HepG2 (cell line): ENCODE results near the gene TNK1. TPM values are rescaled to one million over a fixed set of nuclear protein-coding genes. Genes with fewer than 3 reads are reported as not detected.

Experiments
- CC2D1A ChIP-seq: sonication (generic); formaldehyde crosslinking; IDR thresholded peaks from 2 replicates; pipeline ENCODE4 v1.8.1; 2023; ENCODE audit warnings: mild to moderate bottlenecking, missing genetic modification reagents
- CCDC6 ChIP-seq: sonication (generic); formaldehyde crosslinking; IDR thresholded peaks from 2 replicates; pipeline ENCODE4 v1.8.1; 2022; ENCODE audit warnings: mild to moderate bottlenecking, missing genetic modification reagents, moderate library complexity
- GATA4 ChIP-seq: sonication (generic); IDR thresholded peaks from 2 replicates; pipeline ENCODE4 v1.6.1; 2016; ENCODE audit warnings: antibody characterized with exemption, low read depth, borderline replicate concordance
- JUNB ChIP-seq: sonication (generic); formaldehyde crosslinking; IDR thresholded peaks from 2 replicates; pipeline ENCODE4 v1.8.0; 2022; ENCODE audit warnings: missing genetic modification reagents, mild to moderate bottlenecking, borderline replicate concordance
- KDM3A ChIP-seq: IDR thresholded peaks from 2 replicates; pipeline ENCODE4 v1.6.1; 2018; ENCODE audit warnings: low read depth, missing compliant biosample characterization
- KLF13 ChIP-seq: sonication (generic); formaldehyde crosslinking; IDR thresholded peaks from 2 replicates; pipeline ENCODE4 v1.4.0; 2020; ENCODE audit warnings: mild to moderate bottlenecking, missing genetic modification reagents
- MBNL3 ChIP-seq: fragments of 250-450 bp; sonication (Bioruptor Pico); conservative IDR thresholded peaks from 2 replicates; pipeline ENCODE4 v1.8.0; 2022; ENCODE audit warnings: mild to moderate bottlenecking, inconsistent platforms
- PHF8 ChIP-seq: sonication (generic); formaldehyde crosslinking; IDR thresholded peaks from 2 replicates; pipeline ENCODE4 v1.5.0; 2020; ENCODE audit warnings: missing genetic modification reagents
- ZBTB1 ChIP-seq: sonication (generic); formaldehyde crosslinking; IDR thresholded peaks from 2 replicates; pipeline ENCODE4 v1.4.0; 2020; ENCODE audit warnings: missing genetic modification reagents, borderline replicate concordance
- ZBTB8A ChIP-seq: sonication (generic); formaldehyde crosslinking; IDR thresholded peaks from 2 replicates; pipeline ENCODE4 v1.4.0; 2020; ENCODE audit warnings: mild to moderate bottlenecking, low read depth, missing genetic modification reagents, borderline replicate concordance
- ZNF253 ChIP-seq: sonication (generic); formaldehyde crosslinking; IDR thresholded peaks from 2 replicates; pipeline ENCODE4 v1.8.0; 2022; ENCODE audit warnings: mild to moderate bottlenecking, missing genetic modification reagents, borderline replicate concordance
- ZNF766 ChIP-seq: sonication (generic); formaldehyde crosslinking; IDR thresholded peaks from 2 replicates; pipeline ENCODE4 v1.5.0; 2020; ENCODE audit warnings: missing genetic modification reagents, borderline replicate concordance
- ZNF792 ChIP-seq: IDR thresholded peaks from 2 replicates; pipeline ENCODE4 v1.6.1; 2016
- polyA plus RNA-seq, 8 experiments: library from polyadenylated mRNA; depleted of rRNA in 3 of 8; stranded (reverse) in 7 of 8; unstranded in 1 of 8; fragments of >200 nt; fragmentation: Illumina TruSeq in 4 of 8; extraction: Trizol in 4 of 8; gene quantifications; 2 replicates each; pipeline versions ENCODE4 v1.2.1 to v1.2.3, GENCODE V29; 2011 to 2016; ENCODE audit warnings: low read depth in 4 of 8, missing spikeins in 1 of 8, mixed read lengths in 1 of 8; ENCODE audit not compliant: insufficient read depth in 1 of 8
- total RNA-seq, 5 experiments: library from RNA; depleted of rRNA; stranded (reverse); fragments of >200 nt; fragmentation: Illumina TruSeq; extraction: Trizol; gene quantifications; 2 replicates each; pipeline ENCODE4 v1.2.3, GENCODE V29; 2016; ENCODE audit warnings: low read depth in 1 of 5
- TF ChIP-seq, protein P1 (sequence below): IDR thresholded peaks from 2 replicates; pipeline ENCODE4 v1.6.1; 2012; ENCODE audit warnings: inconsistent platforms
- TF ChIP-seq, protein P2 (sequence below): sonication (generic); formaldehyde crosslinking; IDR thresholded peaks from 2 replicates; pipeline ENCODE4 v1.8.1; 2022; ENCODE audit warnings: mild to moderate bottlenecking, missing genetic modification reagents
- TF ChIP-seq, protein P3 (sequence below): sonication (generic); formaldehyde crosslinking; IDR thresholded peaks from 2 replicates; pipeline ENCODE4 v1.4.0; 2020; ENCODE audit warnings: missing genetic modification reagents
- TF ChIP-seq, protein P4 (sequence below): IDR thresholded peaks from 2 replicates; pipeline ENCODE4 v1.6.1; 2012; ENCODE audit warnings: low read length, improper control_type of control experiment
- TF ChIP-seq, protein P5 (sequence below): sonication (generic); formaldehyde crosslinking; IDR thresholded peaks from 2 replicates; pipeline ENCODE4 v1.4.0; 2020; ENCODE audit warnings: missing genetic modification reagents, borderline replicate concordance

The TNK1 gene
- total and polyA plus RNA-seq, 2 of the 13 experiments (the other 11 are each of a cell fraction or from before 2014, with no cell fraction given): 2.0 to 3.5 TPM

DNA sequence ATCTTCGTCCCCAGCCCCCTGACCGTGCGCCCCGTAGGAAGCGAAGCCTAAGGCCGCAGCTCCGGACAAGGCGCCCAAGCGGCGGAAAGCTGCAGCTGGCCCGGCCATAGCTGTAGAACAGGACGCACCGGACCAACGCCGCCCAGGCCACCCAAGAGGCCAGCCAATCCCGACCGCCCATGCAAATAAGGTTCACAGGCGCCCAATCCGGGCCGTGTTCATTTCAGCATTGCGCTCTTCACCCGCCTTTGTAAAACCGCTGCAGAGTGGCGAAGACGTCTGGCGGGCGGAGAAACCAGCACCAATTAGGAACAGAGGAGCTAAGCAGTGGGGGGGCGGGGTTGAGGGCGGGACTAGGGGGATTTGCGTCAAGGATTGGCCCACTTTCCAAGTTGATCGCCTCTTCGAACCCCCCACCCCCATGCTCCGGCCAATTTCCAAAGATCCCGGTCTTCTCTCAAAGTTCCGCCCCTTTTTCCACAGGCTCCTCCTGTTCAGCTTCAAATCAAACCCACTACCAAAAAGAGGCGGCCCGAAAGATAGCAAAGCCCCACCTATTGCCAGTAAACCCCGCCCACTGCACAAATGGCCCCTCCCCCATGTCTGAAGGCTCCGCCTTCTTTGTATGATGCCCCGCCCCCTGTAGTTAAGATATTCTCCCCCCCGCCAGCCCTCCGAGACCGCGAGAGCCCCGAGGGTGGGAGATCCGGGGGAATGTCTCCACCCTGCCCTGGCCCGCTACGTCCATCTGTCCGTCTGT, 23.3 kb downstream of the TNK1 start, which contains the start of gene TMEM256 (continued):
- no peak for TF ChIP-seq ZNF766 (CRISPR knock-in tag)
- no peak for TF ChIP-seq JUNB (CRISPR knock-in tag)
- TF ChIP-seq ZNF253 (CRISPR knock-in tag): no peak
- TF ChIP-seq, protein P1, sequence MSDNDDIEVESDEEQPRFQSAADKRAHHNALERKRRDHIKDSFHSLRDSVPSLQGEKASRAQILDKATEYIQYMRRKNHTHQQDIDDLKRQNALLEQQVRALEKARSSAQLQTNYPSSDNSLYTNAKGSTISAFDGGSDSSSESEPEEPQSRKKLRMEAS: peak; percentile 22; the same call in 1 of the 2 replicates
- TF ChIP-seq KLF13 (CRISPR knock-in tag): no peak
- no peak for TF ChIP-seq MBNL3
- TF ChIP-seq KDM3A (CRISPR knock-in tag): no peak
- TF ChIP-seq ZBTB8A (CRISPR knock-in tag): no peak
- TF ChIP-seq, protein P2, sequence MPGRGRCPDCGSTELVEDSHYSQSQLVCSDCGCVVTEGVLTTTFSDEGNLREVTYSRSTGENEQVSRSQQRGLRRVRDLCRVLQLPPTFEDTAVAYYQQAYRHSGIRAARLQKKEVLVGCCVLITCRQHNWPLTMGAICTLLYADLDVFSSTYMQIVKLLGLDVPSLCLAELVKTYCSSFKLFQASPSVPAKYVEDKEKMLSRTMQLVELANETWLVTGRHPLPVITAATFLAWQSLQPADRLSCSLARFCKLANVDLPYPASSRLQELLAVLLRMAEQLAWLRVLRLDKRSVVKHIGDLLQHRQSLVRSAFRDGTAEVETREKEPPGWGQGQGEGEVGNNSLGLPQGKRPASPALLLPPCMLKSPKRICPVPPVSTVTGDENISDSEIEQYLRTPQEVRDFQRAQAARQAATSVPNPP (CRISPR knock-in tag): no peak
- TF ChIP-seq CC2D1A (CRISPR knock-in tag): no peak
- peak; percentile 41; the same call in 1 of the 2 replicates for TF ChIP-seq GATA4
- peak; percentile 53; the same call in 1 of the 2 replicates for TF ChIP-seq CCDC6 (CRISPR knock-in tag)
- TF ChIP-seq, protein P3, sequence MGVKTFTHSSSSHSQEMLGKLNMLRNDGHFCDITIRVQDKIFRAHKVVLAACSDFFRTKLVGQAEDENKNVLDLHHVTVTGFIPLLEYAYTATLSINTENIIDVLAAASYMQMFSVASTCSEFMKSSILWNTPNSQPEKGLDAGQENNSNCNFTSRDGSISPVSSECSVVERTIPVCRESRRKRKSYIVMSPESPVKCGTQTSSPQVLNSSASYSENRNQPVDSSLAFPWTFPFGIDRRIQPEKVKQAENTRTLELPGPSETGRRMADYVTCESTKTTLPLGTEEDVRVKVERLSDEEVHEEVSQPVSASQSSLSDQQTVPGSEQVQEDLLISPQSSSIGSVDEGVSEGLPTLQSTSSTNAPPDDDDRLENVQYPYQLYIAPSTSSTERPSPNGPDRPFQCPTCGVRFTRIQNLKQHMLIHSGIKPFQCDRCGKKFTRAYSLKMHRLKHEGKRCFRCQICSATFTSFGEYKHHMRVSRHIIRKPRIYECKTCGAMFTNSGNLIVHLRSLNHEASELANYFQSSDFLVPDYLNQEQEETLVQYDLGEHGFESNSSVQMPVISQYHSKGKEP (CRISPR knock-in tag): no peak
- no peak for TF ChIP-seq ZBTB1 (CRISPR knock-in tag)
- TF ChIP-seq PHF8: peak; percentile 92
- TF ChIP-seq ZNF792 (CRISPR knock-in tag): no peak
- TF ChIP-seq, protein P4, sequence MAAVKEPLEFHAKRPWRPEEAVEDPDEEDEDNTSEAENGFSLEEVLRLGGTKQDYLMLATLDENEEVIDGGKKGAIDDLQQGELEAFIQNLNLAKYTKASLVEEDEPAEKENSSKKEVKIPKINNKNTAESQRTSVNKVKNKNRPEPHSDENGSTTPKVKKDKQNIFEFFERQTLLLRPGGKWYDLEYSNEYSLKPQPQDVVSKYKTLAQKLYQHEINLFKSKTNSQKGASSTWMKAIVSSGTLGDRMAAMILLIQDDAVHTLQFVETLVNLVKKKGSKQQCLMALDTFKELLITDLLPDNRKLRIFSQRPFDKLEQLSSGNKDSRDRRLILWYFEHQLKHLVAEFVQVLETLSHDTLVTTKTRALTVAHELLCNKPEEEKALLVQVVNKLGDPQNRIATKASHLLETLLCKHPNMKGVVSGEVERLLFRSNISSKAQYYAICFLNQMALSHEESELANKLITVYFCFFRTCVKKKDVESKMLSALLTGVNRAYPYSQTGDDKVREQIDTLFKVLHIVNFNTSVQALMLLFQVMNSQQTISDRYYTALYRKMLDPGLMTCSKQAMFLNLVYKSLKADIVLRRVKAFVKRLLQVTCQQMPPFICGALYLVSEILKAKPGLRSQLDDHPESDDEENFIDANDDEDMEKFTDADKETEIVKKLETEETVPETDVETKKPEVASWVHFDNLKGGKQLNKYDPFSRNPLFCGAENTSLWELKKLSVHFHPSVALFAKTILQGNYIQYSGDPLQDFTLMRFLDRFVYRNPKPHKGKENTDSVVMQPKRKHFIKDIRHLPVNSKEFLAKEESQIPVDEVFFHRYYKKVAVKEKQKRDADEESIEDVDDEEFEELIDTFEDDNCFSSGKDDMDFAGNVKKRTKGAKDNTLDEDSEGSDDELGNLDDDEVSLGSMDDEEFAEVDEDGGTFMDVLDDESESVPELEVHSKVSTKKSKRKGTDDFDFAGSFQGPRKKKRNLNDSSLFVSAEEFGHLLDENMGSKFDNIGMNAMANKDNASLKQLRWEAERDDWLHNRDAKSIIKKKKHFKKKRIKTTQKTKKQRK: no peak
- TF ChIP-seq, protein P5, sequence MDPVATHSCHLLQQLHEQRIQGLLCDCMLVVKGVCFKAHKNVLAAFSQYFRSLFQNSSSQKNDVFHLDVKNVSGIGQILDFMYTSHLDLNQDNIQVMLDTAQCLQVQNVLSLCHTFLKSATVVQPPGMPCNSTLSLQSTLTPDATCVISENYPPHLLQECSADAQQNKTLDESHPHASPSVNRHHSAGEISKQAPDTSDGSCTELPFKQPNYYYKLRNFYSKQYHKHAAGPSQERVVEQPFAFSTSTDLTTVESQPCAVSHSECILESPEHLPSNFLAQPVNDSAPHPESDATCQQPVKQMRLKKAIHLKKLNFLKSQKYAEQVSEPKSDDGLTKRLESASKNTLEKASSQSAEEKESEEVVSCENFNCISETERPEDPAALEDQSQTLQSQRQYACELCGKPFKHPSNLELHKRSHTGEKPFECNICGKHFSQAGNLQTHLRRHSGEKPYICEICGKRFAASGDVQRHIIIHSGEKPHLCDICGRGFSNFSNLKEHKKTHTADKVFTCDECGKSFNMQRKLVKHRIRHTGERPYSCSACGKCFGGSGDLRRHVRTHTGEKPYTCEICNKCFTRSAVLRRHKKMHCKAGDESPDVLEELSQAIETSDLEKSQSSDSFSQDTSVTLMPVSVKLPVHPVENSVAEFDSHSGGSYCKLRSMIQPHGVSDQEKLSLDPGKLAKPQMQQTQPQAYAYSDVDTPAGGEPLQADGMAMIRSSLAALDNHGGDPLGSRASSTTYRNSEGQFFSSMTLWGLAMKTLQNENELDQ (CRISPR knock-in tag): no peak
